Smooth muscle cell (in vitro differentiated cells): ENCODE data around the gene XYLT1. TPM values are rescaled to one million over a fixed set of nuclear protein-coding genes. Genes with fewer than 3 reads are reported as not detected.

Source experiments
- DNase-seq: peaks from one replicate; lab custom pipeline; 2025; ENCODE audit not compliant: unreplicated experiment; lab: John Stamatoyannopoulos, UW
- H2AFZ ChIP-seq: fragments of 200-600 bp; sonication (generic); 2 replicates; pipeline ENCODE4 v1.6.0; 2016; ENCODE audit warnings: antibody characterized with exemption, low read depth, mild to moderate bottlenecking
- H3F3A ChIP-seq: fragments of 200-600 bp; sonication (generic); 2 replicates; pipeline ENCODE4 v1.6.0; 2017; ENCODE audit warnings: antibody characterized with exemption, low read depth
- H3K27ac ChIP-seq: fragments of 200-600 bp; sonication (generic); 2 replicates; pipeline ENCODE4 v1.5.1; 2016; ENCODE audit warnings: low read depth, mild to moderate bottlenecking
- H3K27me3 ChIP-seq: fragments of 200-600 bp; sonication (generic); 2 replicates; pipeline ENCODE4 v1.6.1; 2016; ENCODE audit warnings: low read depth, mild to moderate bottlenecking
- H3K36me3 ChIP-seq: fragments of 200-600 bp; sonication (generic); 2 replicates; pipeline ENCODE4 v1.5.1; 2016; ENCODE audit warnings: low read depth
- H3K4me1 ChIP-seq: fragments of 200-600 bp; sonication (generic); 2 replicates; pipeline ENCODE4 v1.5.1; 2016; ENCODE audit warnings: low read depth
- H3K4me2 ChIP-seq: fragments of 200-600 bp; sonication (generic); 2 replicates; pipeline ENCODE4 v1.6.0; 2016; ENCODE audit warnings: mild to moderate bottlenecking
- H3K4me3 ChIP-seq: fragments of 200-600 bp; sonication (generic); 2 replicates; pipeline ENCODE4 v1.5.1; 2016; ENCODE audit warnings: mild to moderate bottlenecking
- H3K79me2 ChIP-seq: fragments of 200-600 bp; sonication (generic); 2 replicates; pipeline ENCODE4 v1.6.0; 2016; ENCODE audit warnings: low read depth, mild to moderate bottlenecking
- H3K9ac ChIP-seq: fragments of 200-600 bp; sonication (generic); 2 replicates; pipeline ENCODE4 v1.6.0; 2016; ENCODE audit warnings: low read depth
- H3K9me3 ChIP-seq: fragments of 200-600 bp; sonication (generic); replicated peaks from 2 replicates; pipeline ENCODE4 v1.5.1; 2016; ENCODE audit warnings: low read depth
- H4K20me1 ChIP-seq: fragments of 200-600 bp; sonication (generic); 2 replicates; pipeline ENCODE4 v1.6.0; 2016; ENCODE audit warnings: low read depth
- WGBS: methylation state at CpG from one replicate; pipeline ENCODE4 v1.1.7; 2016; ENCODE audit warnings: low lambda C conversion rate; 5-methylcytosine and 5-hydroxymethylcytosine counted together
- polyA plus RNA-seq: library from polyadenylated mRNA; unstranded; fragments of >200 nt; fragmentation: Nextera tagmentation; extraction: Ambion mirVana; gene quantifications from 2 replicates; pipeline ENCODE4 v1.2.1, GENCODE V29; 2016
- total RNA-seq: library from RNA; depleted of rRNA; stranded (reverse); fragments of >200 nt; gene quantifications from 2 replicates; pipeline ENCODE4 v1.2.3, GENCODE V29; 2014
- TF ChIP-seq, protein P1 (sequence below): fragments of 200-600 bp; sonication (generic); IDR thresholded peaks from 2 replicates; pipeline ENCODE4 v1.5.1; 2017; ENCODE audit warnings: borderline replicate concordance, mild to moderate bottlenecking, antibody characterized with exemption; ENCODE audit not compliant: insufficient read depth, poor library complexity, severe bottlenecking

Gene XYLT1
- total and polyA plus RNA-seq, 2 experiments from 2014 or later: 9.5 to 19.9 TPM

DNA sequence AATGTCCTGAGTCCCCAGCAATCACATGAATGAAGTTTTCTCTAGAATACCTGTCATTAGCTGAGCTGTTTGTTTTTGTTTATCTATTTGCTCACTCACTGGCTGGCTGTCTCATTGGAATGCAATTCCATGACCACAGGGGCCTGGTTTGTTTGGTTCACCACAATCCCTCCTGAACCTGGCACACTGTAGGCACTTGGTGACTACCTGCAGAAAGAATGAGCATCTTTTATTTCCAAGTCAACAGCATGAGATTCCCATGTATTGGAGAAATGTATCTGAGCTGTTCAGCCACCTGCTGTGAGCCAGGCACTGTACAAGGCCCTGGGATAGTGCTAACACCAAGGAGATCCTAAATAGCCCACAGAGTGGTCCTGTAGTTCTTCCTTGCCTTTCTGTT, 345.1 kb downstream of the XYLT1 start:
- DNase-seq: no peak
- no peaks in the 10 kb centered on the region for H3K79me2 ChIP-seq
- H3K4me3 ChIP-seq: no peak overlapping the region
- H3K9me3 ChIP-seq: no peaks in the 10 kb centered on the region
- H3K36me3 ChIP-seq: peaks cover 7% of the 10 kb centered on the region
- H3K27ac ChIP-seq: no peak overlapping the region
- H3F3A ChIP-seq: no peaks in the 10 kb centered on the region
- no peak overlapping the region for H3K4me2 ChIP-seq
- TF ChIP-seq, protein P1, sequence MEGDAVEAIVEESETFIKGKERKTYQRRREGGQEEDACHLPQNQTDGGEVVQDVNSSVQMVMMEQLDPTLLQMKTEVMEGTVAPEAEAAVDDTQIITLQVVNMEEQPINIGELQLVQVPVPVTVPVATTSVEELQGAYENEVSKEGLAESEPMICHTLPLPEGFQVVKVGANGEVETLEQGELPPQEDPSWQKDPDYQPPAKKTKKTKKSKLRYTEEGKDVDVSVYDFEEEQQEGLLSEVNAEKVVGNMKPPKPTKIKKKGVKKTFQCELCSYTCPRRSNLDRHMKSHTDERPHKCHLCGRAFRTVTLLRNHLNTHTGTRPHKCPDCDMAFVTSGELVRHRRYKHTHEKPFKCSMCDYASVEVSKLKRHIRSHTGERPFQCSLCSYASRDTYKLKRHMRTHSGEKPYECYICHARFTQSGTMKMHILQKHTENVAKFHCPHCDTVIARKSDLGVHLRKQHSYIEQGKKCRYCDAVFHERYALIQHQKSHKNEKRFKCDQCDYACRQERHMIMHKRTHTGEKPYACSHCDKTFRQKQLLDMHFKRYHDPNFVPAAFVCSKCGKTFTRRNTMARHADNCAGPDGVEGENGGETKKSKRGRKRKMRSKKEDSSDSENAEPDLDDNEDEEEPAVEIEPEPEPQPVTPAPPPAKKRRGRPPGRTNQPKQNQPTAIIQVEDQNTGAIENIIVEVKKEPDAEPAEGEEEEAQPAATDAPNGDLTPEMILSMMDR: no peak
- H3K27me3 ChIP-seq: no peaks in the 10 kb centered on the region
- no peak overlapping the region for H3K9ac ChIP-seq
- no peaks in the 10 kb centered on the region for H3K4me1 ChIP-seq
- no peaks in the 10 kb centered on the region for H4K20me1 ChIP-seq
- H2AFZ ChIP-seq: no peak overlapping the region

DNA sequence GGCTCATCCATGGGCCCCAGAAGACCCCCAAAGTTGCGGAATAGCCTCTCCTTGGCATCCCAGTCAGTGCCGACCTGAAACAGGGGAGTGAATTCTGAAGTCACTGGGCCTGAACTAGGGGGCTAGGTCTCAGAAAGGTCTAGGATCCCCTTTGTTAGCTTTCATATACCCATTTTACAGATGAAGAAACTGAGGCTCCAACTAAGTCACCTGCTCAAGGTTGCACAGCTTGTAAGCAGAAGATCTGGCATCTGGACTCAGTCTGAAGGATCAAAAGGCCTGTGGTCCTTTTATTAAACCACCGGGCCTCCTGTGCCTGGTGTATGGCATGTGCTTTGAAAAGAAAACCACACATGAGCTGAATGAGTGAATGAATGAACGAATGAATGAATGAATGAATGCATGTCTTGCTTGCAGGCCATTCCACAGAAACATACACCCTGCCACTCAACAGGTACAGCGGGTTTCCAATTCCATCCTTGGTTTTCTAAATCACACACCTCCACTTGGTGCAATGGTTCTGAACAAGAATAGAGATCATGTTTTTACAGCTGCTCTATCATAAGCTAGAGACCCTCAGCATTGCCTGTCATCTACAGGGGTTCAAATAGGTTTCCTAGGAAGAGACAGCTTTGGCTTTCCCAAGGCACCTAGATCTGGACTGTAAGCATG, 352.7 kb downstream of the XYLT1 start:
- H3K27ac ChIP-seq: no peak overlapping the region
- H3K79me2 ChIP-seq: no peaks in the 10 kb centered on the region
- TF ChIP-seq, protein P1: no peak
- H3K4me1 ChIP-seq: no peaks in the 10 kb centered on the region
- H3K4me2 ChIP-seq: no peak overlapping the region
- DNase-seq: no peak
- 83% methylated on average over 5 of the region's 5 CpGs for WGBS
- no peaks in the 10 kb centered on the region for H3F3A ChIP-seq
- H3K27me3 ChIP-seq: no peaks in the 10 kb centered on the region
- no peaks in the 10 kb centered on the region for H3K9me3 ChIP-seq
- H3K4me3 ChIP-seq: no peak overlapping the region
- no peak overlapping the region for H3K9ac ChIP-seq
- H3K36me3 ChIP-seq: no peaks in the 10 kb centered on the region
- H2AFZ ChIP-seq: no peak overlapping the region
- no peaks in the 10 kb centered on the region for H4K20me1 ChIP-seq

DNA sequence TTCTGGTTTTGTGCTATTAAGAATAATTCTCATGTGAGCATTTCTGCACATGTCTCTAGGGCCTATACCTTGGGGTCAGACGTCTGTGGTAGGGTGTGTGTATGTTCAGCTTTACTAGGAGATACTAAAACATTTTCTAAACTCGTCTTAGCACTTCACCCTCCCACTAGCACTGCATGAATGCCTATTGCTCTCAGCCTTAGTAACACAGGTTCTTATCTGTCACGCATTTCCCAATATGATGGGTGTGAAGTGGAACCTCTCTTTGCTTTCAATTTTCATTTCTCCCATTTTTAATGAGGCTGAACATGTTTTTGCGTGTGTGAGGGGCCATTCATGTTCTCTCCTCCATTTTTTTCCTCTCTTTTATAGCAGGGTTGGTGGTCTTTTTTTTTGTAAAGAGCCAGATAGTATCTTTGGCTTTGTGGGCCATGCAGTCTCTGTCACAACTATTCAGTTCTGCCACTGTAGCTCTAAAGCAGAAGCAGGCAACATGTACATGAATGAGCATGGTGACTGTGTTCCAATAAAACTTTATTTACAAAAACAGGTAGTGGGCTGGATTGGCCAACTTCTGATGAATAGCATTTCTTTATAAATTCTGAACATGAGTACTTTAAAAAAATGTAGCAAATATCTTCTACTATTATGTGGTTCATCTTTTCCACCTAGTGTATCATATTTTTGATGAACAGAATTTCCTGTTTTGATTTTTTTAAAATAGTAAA, 354.0 kb downstream of the XYLT1 start:
- Histone ChIP-seq H3K27me3 (no peaks in the 10 kb centered on the region), H3F3A (no peaks in the 10 kb centered on the region), H3K9me3 (no peaks in the 10 kb centered on the region), H3K4me1 (no peaks in the 10 kb centered on the region), H3K4me3 (no peak overlapping the region), H3K9ac (no peak overlapping the region), H3K27ac (no peak overlapping the region), H4K20me1 (no peaks in the 10 kb centered on the region), H3K79me2 (no peaks in the 10 kb centered on the region), H3K4me2 (no peak overlapping the region), H3K36me3 (no peaks in the 10 kb centered on the region), H2AFZ (no peak overlapping the region)
- TF ChIP-seq, protein P1: no peak
- DNase-seq: no peak
- WGBS: 93% methylated on average over 4 of the region's 4 CpGs

DNA sequence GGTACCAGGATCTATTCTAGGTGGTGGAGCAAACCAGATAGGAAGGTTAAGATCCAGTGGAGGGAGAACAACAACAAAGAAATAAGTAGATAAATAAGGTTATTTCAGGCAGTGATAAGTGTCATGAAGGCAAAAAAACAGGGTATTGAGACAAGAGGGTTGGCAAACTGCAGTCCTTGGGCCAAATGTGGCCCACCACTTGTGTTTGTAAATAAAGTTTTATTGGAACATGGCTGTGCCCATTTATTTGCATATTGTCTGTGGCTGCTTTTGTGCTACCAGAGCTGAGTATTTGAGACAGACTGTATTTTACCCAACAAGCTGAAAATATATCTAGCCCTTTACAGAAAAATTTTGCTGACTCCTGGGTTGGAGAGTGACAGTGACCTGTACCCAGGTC, 361.3 kb downstream of the XYLT1 start:
- H3K9me3 ChIP-seq: no peaks in the 10 kb centered on the region
- H3K4me1 ChIP-seq: peaks cover 7% of the 10 kb centered on the region
- no peak overlapping the region for H3K4me3 ChIP-seq
- no peaks in the 10 kb centered on the region for H3F3A ChIP-seq
- H3K27ac ChIP-seq: no peak overlapping the region
- no peak overlapping the region for H3K9ac ChIP-seq
- TF ChIP-seq, protein P1: no peak
- H3K4me2 ChIP-seq: no peak overlapping the region
- DNase-seq: no peak
- no peaks in the 10 kb centered on the region for H3K27me3 ChIP-seq
- no peak overlapping the region for H2AFZ ChIP-seq
- H3K79me2 ChIP-seq: no peaks in the 10 kb centered on the region
- no peaks in the 10 kb centered on the region for H4K20me1 ChIP-seq
- H3K36me3 ChIP-seq: no peaks in the 10 kb centered on the region
